GM18858 (cell line): Measurements from ENCODE around the gene CYTH3.

Source experiments
- ATAC-seq: cut with Tn5 transposase; IDR thresholded peaks from one replicate; pipeline ENCODE4 v1.9.1; 2021; ENCODE audit not compliant: unreplicated experiment

CYTH3 gene

GRCh38 chr7:6258440-6259182 lies 13.8 kb downstream of the CYTH3 start:
- ATAC-seq = no peak

GRCh38 chr7:6257675-6258074 lies 14.7 kb downstream of the CYTH3 start:
- ATAC-seq = no peak

GRCh38 chr7:6256677-6257535 lies 15.5 kb downstream of the CYTH3 start:
- peak; percentile 70 for ATAC-seq

- ATAC-seq = no peak
Measured at GRCh38 chr7:6256109-6256483, 16.3 kb downstream of the CYTH3 start.

GRCh38 chr7:6254866-6255265 lies 17.6 kb downstream of the CYTH3 start:
- ATAC-seq = no peak

- no peak for ATAC-seq
Measured at GRCh38 chr7:6252748-6253147, 19.7 kb downstream of the CYTH3 start.

- ATAC-seq = no peak
Measured at GRCh38 chr7:6252341-6252746, 20.1 kb downstream of the CYTH3 start.

- ATAC-seq = no peak
Measured at GRCh38 chr7:6251653-6252052, 20.8 kb downstream of the CYTH3 start.

- peak; percentile 46 for ATAC-seq
Measured at GRCh38 chr7:6250364-6250833, 22.0 kb downstream of the CYTH3 start.

- ATAC-seq = no peak
Measured at GRCh38 chr7:6249043-6249442, 23.4 kb downstream of the CYTH3 start.

GRCh38 chr7:6248581-6248980 lies 23.8 kb downstream of the CYTH3 start:
- ATAC-seq = no peak

GRCh38 chr7:6246251-6246917 lies 26.0 kb downstream of the CYTH3 start:
- no peak for ATAC-seq

- ATAC-seq = no peak
Measured at GRCh38 chr7:6244021-6244420, 28.4 kb downstream of the CYTH3 start.

- ATAC-seq = no peak
Measured at GRCh38 chr7:6243168-6243567, 29.3 kb downstream of the CYTH3 start.

GRCh38 chr7:6242561-6242960 lies 29.9 kb downstream of the CYTH3 start:
- ATAC-seq = no peak

GRCh38 chr7:6241607-6241973 lies 30.8 kb downstream of the CYTH3 start:
- no peak for ATAC-seq

- ATAC-seq = no peak
Measured at GRCh38 chr7:6238309-6238925, 34.0 kb downstream of the CYTH3 start.

- ATAC-seq = no peak
Measured at GRCh38 chr7:6237730-6238129, 34.7 kb downstream of the CYTH3 start.

GRCh38 chr7:6237011-6237410 lies 35.4 kb downstream of the CYTH3 start:
- no peak for ATAC-seq

- no peak for ATAC-seq
Measured at GRCh38 chr7:6235029-6235871, 37.2 kb downstream of the CYTH3 start.
